Pancreas (tissue), 10 donors: Measurements from ENCODE around the gene SORCS2. TPM values are rescaled to one million over a fixed set of nuclear protein-coding genes. Genes with fewer than 3 reads are reported as not detected.

Source experiments
- ATAC-seq, 4 donors: fragments of 200-7000 bp; cut with Tn5 transposase; one replicate each; pipeline versions ENCODE4 v1.8.0 to v1.9.1; 2020; ENCODE audit warnings: mild to moderate bottlenecking in 4 of 4, moderate library complexity in 4 of 4
- DNase-seq, 6 donors: peaks; one replicate each; pipeline ENCODE4 v3.0.0-alpha.2; 2020
- FAIRE-seq: peaks from 2 replicates; lab custom pipeline; 2012; peaks lifted over from hg19 to GRCh38; lab: Jason Lieb, UNC
- H3K27ac ChIP-seq, 4 donors: fragments of 200-600 bp; sonication (generic); 1 replicate in 3 of 4; 2 replicates in 1 of 4; pipeline versions ENCODE4 v1.5.0 to v1.8.0; 2020
- H3K27me3 ChIP-seq, 4 donors: fragments of 200-600 bp; one replicate each; pipeline ENCODE4 v1.8.0; 2021
- H3K36me3 ChIP-seq, 3 donors: fragments of 200-600 bp; sonication (generic) in 1 of 3; one replicate each; pipeline versions ENCODE4 v1.5.0 to v1.8.0; 2020 to 2021
- H3K4me1 ChIP-seq, 3 donors: fragments of 200-600 bp; one replicate each; pipeline ENCODE4 v1.8.0; 2021
- H3K4me3 ChIP-seq, 4 donors: fragments of 200-600 bp; sonication (generic) in 2 of 4; one replicate each; pipeline versions ENCODE4 v1.5.0 to v1.8.0; 2020 to 2021
- H3K9me3 ChIP-seq, 4 donors: fragments of 200-600 bp; one replicate each; pipeline ENCODE4 v1.8.0; 2021
- CTCF ChIP-seq, 4 donors: fragments of 200-600 bp; sonication (generic) in 3 of 4; IDR thresholded peaks; one replicate each; pipeline versions ENCODE4 v1.5.0 to v1.8.0; 2021; ENCODE audit warnings: antibody characterized with exemption in 4 of 4
- WGBS, 2 donors: extraction: QIAGEN DNeasy Blood & Tissue Kit; methylation state at CpG; one replicate each; pipeline ENCODE4 v1.1.7; 2013; 5-methylcytosine and 5-hydroxymethylcytosine counted together
- intact Hi-C, 3 donors: fragments of 100-400 bp; cut with DNase I; formaldehyde crosslinking; loops; one replicate each; pipeline versions ENCODE4 v1.11.1 to v1.14.2; 2022
- polyA plus RNA-seq, 2 donors: library from polyadenylated mRNA; stranded (reverse); fragments of 200-250 nt; gene quantifications; one replicate each; pipeline ENCODE4 v1.2.3, GENCODE V29; 2013
- total RNA-seq, 6 donors: library from RNA; stranded (reverse); fragmentation: NEBNext Ultra II Directional in 4 of 6; extraction: Animal tissue kit (Norgen Biotek cat#: 25700) in 4 of 6; gene quantifications; one replicate each; pipeline versions ENCODE4 v1.2.1 to v1.2.4, GENCODE V29; 2021 to 2023
- donor health status: healthy with polysubstance abuse.
- donor health status: DM: no; HTN: no; CAD: no; lungs with moderate emphysema.
- donor health status: DM: no; HTN: no; CAD: no.
- donor health status: control.
- donor health status: control.
- donor health status: Bipolar disorder and iron deficiency.
- donor health status: DM: yes; HTN: yes; CAD: no.
- donor health status: DM: no; HTN: no; CAD: no.
- donor health status: DM: no; HTN: no; CAD: no.
- donor health status: DM: yes; HTN: yes; CAD: no.

SORCS2 gene
- total and polyA plus RNA-seq, 8 donors = 0.14 to 1.7 (median 0.42) TPM

- intact Hi-C loops = no loop called here
- ATAC-seq = no peak
These were observed 391.8 kb downstream of the SORCS2 start for GRCh38 chr4:7584098-7584497.

GRCh38 chr4:7584606-7585159, 392.3 kb downstream of the SORCS2 start:
- H3K36me3 ChIP-seq = no peaks in the 10 kb centered on the region
- no peaks in the 10 kb centered on the region for H3K27me3 ChIP-seq
- TF ChIP-seq CTCF (IDR thresholded peaks at IDR 0.05) = no peak
- 66 to 74% methylated on average over 9 of the region's 9 CpGs for WGBS, 2 donors
- intact Hi-C loops = no loop called here
- H3K4me1 ChIP-seq = no peaks in the 10 kb centered on the region
- DNase-seq = no peak
- H3K27ac ChIP-seq = no peak overlapping the region
- H3K9me3 ChIP-seq = no peaks in the 10 kb centered on the region
- ATAC-seq = no peak
- no peak for FAIRE-seq
- H3K4me3 ChIP-seq = no peak overlapping the region

More at GRCh38 chr4:7584098-7584497, 391.8 kb downstream of the SORCS2 start:
- FAIRE-seq = no peak
- DNase-seq = no peak
- no peak overlapping the region for H3K4me3 ChIP-seq
- no peak overlapping the region for H3K27ac ChIP-seq
- H3K27me3 ChIP-seq = no peaks in the 10 kb centered on the region
- TF ChIP-seq CTCF (IDR thresholded peaks at IDR 0.05) = no peak
- WGBS, 2 donors = 57 to 63% methylated on average over 1 of the region's 1 CpG
- no peaks in the 10 kb centered on the region for H3K4me1 ChIP-seq
- H3K9me3 ChIP-seq = no peaks in the 10 kb centered on the region
- no peaks in the 10 kb centered on the region for H3K36me3 ChIP-seq

- intact Hi-C loops = no loop called here
- no peaks in the 10 kb centered on the region for H3K9me3 ChIP-seq
- H3K27ac ChIP-seq = no peak overlapping the region
- no peak overlapping the region for H3K4me3 ChIP-seq
- FAIRE-seq (no peak), ATAC-seq (peak in 2 of 4 donors; percentile 19 to 43), DNase-seq (no peak)
- no peak for TF ChIP-seq CTCF (IDR thresholded peaks at IDR 0.05)
- 35 to 41% methylated on average over 3 of the region's 3 CpGs for WGBS, 2 donors
- H3K4me1 ChIP-seq = no peaks in the 10 kb centered on the region
- H3K36me3 ChIP-seq = no peaks in the 10 kb centered on the region
- H3K27me3 ChIP-seq = no peaks in the 10 kb centered on the region
These were observed 393.4 kb downstream of the SORCS2 start for GRCh38 chr4:7585768-7586167.

GRCh38 chr4:7587433-7588405, 395.4 kb downstream of the SORCS2 start:
- DNase-seq = no peak
- H3K27me3 ChIP-seq = no peaks in the 10 kb centered on the region
- no peaks in the 10 kb centered on the region for H3K4me1 ChIP-seq
- H3K9me3 ChIP-seq = no peaks in the 10 kb centered on the region
- no peak for FAIRE-seq
- no peak for ATAC-seq
- no peak overlapping the region for H3K4me3 ChIP-seq
- WGBS, 2 donors = 59 to 62% methylated on average over 23 of the region's 23 CpGs
- no peaks in the 10 kb centered on the region for H3K36me3 ChIP-seq
- TF ChIP-seq CTCF (IDR thresholded peaks at IDR 0.05) = no peak
- intact Hi-C loops = no loop called here
- no peak overlapping the region for H3K27ac ChIP-seq
